Measurements from ENCODE around the gene PCNX2.

PCNX2 gene

DNA sequence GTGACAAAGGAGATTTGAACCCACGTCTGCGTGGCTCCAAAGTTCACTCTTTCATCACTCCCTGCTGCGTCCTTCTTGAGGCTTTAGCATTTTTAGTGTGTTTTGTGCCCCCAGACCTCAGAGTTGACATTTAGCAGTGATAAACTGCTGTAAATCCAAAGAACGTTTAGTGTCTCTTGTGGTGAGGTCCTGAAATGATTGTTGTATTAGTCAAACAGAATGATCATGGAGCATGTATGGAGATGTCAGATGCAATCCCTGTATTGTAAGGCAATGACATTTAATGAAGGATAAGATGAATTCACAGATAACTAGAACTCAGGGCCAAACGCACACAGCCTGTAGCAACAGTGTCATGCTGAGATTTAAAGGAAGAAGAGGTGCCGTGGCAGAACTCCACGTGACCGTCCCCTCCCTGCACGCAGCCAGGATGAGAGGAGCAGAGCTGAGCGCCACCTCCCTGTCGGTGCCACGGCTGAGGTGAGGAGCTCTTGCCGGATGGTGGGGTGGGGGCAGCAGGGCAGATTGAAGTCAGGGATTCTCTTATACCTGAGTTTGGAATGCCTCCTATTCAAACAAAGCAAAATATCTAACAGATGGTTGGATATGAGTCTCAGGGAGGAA lies 315.1 kb downstream of the PCNX2 start:
- DNase-seq = no peak

- no peak for DNase-seq
Observed at GRCh38 chr1:232979558-232979957, 316.0 kb downstream of the PCNX2 start.

DNA sequence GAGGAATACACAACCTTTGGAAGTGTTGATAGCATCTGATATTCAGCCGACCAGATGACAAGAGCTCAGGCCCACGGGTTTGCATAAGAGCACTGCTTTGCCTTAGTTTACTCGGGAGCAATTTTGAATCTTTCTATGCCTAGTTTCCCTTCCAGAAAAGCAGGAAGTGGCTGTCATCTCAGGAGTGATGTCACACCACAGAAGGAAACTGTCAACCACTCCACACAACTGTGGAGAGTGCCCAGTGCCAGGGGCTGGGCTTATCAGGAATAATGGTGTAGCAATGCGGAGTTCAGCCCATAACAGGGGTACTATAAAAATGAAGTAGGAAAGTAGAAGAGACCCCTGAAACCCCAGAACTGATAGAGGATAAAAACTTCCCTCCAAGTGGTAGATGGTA lies 316.7 kb downstream of the PCNX2 start:
- no peak for DNase-seq

GRCh38 chr1:232978091-232978634 lies 317.4 kb downstream of the PCNX2 start:
- no peak for DNase-seq

- DNase-seq = no peak
Observed at GRCh38 chr1:232974971-232975370, 320.6 kb downstream of the PCNX2 start.

GRCh38 chr1:232973652-232974611 lies 321.6 kb downstream of the PCNX2 start:
- no peak for DNase-seq

- no peak for DNase-seq
Observed at GRCh38 chr1:232970508-232970907, 325.0 kb downstream of the PCNX2 start.

- DNase-seq = no peak
Observed at GRCh38 chr1:232969799-232970198, 325.7 kb downstream of the PCNX2 start.

- DNase-seq = no peak
Observed at GRCh38 chr1:232968965-232969364, 326.6 kb downstream of the PCNX2 start.

DNA sequence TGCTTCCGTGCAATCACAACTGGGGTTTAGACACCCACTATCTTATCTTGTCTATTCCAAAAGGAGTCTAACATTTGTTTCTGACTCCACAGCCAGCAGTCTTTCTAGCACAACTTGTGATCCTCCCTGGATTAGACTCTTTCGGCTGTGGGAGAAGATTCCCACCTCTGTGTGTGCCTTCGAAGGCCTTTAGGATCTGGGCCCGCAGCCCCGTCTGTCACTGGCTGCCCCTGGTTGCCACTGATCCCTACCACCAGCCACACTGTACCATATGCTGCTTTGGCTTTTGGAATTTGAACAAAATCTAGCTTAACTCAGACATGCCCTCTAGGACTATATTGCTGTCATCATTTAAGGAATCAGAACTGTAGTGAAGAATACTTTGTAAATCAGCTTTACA lies 327.1 kb downstream of the PCNX2 start:
- no peak for DNase-seq

GRCh38 chr1:232966663-232967062 lies 328.9 kb downstream of the PCNX2 start:
- no peak for DNase-seq

GRCh38 chr1:232965912-232966217 lies 329.7 kb downstream of the PCNX2 start:
- no peak for DNase-seq

DNA sequence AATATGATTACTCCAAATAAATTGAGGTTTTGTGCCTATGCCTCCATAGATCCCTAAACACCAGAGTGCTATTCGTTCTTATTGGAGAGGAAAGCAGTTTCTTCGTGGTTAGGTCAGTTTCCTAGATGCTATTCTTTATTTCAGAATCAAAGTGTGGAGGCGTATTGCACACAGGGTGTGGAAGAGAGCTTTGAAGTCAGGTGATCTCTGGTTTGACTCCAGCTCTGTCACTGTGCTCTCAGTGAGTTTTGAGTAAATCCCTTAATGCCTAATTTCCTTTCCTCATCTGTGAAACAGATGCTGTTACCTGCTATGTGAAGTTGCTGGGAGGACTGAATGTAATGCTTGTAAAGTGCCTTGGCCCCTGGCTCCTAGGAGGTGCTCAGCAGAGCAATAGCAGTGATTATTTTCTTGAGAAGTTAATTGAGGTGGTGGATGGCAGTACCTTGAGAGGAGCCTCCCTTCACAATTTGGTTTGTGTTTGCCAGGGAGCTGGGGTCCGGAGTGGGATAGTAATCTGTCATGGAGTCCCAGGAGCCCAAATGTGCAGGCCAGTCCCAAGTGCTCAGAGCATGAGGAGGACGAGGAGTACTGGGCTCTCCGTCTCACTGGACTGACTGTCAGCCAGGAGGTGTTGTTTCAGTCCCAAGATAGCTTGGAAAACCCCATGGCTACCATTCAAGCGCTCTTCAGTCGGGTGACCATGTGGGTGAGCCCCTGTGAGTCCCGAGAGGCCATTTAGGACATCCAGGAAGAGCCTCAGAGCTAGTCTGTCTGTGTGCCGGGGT lies 330.2 kb downstream of the PCNX2 start:
- no peak for DNase-seq

DNA sequence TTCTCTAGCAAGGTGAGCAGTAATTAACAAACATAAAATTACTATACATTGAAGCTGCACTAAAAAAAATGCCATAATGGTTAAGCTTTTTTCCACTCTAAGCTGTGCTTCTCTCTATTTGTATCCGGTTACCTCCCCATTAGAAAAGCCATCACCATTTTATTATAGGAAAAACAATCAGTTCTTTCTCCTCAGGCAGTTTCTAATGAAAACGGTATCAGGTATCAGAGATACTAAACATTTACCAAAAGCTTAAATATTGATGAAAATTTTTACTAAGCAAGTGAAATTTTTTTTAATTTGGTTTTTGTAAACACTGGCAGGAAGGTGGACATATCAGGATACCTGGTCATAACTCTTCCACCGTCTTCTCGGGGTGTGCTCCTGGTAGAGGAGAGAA lies 330.9 kb downstream of the PCNX2 start:
- no peak for DNase-seq

DNA sequence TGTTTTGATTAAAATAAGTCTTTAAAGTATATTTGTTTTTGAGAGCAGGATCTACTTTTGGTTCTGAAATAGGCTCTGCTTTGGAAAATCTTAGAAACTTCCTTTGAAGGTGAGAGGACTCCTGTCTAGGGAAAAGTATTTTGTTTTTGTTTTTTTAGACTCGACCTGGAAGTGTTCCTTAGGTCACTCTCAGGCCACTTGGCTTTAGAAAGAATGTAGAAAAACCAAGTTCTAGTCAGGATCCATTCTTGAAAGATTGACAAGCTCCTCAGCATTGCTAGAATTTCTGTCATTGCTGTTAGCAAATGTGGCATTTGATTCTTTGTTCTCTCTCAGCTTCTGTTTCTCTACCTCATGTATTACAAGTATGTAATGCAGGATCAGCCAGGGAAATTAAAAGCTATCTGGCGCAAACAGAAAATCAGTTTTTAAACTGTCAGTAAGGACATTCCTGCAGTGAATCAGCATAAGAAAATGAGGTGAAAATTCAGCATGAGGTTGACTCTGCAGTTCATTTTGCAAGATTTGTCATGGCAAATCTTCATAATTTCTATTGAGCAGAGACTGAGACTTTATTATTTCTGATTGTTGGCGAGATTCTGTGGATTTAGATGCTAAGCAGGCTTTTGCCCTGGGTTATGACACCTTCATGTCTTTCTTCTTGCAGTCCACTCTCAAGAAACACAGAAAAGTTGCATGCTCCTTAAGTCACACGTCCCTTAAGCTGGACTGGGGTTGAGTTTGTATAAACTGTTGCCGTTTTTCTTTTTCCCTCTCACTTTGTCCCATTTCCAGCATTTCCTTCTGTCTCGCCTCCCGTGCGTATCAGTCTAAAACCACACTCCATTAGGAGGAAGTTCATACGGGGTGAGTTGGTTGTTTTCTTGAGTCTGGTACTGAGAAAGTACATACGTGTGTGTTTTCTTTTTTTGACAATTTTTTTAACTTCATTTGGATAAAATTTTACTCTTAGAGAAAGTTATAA lies 332.5 kb downstream of the PCNX2 start:
- DNase-seq = no peak

- DNase-seq = no peak
Observed at GRCh38 chr1:232958067-232958466, 337.5 kb downstream of the PCNX2 start.

GRCh38 chr1:232956081-232956480 lies 339.4 kb downstream of the PCNX2 start:
- DNase-seq = no peak

GRCh38 chr1:232954594-232955365 lies 340.7 kb downstream of the PCNX2 start:
- no peak for DNase-seq

DNA sequence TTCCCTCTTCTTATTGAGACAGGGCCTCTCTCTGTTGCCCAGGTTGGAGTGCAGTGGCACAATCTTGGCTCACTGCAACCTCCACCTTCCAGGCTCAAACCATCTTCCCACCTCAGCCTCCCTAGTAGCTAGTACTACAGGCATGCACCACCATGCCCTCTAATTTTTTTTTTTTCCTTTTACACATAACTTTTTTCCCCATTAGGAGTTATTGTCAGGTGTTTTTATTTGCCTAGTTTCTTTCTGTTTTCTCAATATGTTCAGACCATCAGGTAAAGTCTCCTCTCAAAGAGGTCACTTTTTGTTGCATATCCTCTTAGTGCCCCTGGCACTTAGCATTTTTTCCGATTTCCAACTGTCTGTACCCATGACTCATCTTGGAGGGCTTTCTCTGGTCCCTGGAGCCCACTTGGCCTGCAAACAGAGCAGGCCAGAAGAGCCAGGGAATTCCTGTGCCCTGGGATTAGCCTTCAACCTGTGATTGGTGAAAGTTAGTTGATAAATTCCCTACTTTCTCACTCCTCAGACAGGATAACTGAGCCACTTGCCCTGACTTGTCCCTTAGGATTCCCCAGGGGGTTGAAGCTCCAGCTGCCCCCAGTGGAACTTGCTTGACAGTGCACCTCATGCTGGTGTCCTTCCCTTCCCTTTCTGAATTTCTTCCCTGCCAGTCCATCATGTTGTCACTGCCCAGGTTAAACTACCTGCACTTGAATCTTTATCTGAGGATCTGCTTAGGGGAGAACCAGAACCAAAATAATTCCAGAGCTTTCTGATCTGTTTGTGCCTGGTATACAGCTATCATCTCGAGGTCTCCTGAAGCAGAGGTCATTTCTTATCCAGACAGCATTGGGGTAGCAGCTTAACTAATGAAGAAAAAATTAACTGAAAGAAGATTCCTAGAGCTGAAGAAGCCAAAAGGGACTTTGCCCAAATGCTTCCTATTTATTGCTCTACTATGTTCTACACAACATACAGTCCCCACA lies 342.7 kb downstream of the PCNX2 start:
- DNase-seq = peak; percentile 17

GRCh38 chr1:232951605-232952004 lies 343.9 kb downstream of the PCNX2 start:
- no peak for DNase-seq

All from NCI-H774 (cell line).